MM.1S (cell line): ENCODE data around the gene ASIC2.

Experiments
- DNase-seq: peaks from one replicate; pipeline ENCODE4 v3.0.0-alpha.2; 2015
- H2AFZ ChIP-seq: fragments of 300-600 bp; sonication (generic); 2 replicates; pipeline ENCODE4 v1.6.0; 2016; ENCODE audit warnings: antibody characterized with exemption, low read length
- H3F3A ChIP-seq: fragments of 300-600 bp; sonication (generic); 2 replicates; pipeline ENCODE4 v1.6.1; 2016; ENCODE audit warnings: mild to moderate bottlenecking, antibody characterized with exemption, low read length, moderate library complexity, mixed read lengths; ENCODE audit not compliant: insufficient read depth
- H3K27ac ChIP-seq: fragments of 300-600 bp; sonication (generic); 2 replicates; pipeline ENCODE4 v1.5.1; 2016; ENCODE audit warnings: mild to moderate bottlenecking, low read length
- H3K27me3 ChIP-seq: fragments of 300-600 bp; sonication (generic); replicated peaks from 2 replicates; pipeline ENCODE4 v1.6.0; 2016; ENCODE audit warnings: low read length; ENCODE audit not compliant: insufficient read depth
- H3K36me3 ChIP-seq: fragments of 300-600 bp; sonication (generic); replicated peaks from 2 replicates; pipeline ENCODE4 v1.6.1; 2016; ENCODE audit warnings: mild to moderate bottlenecking, low read length, mixed read lengths; ENCODE audit not compliant: insufficient read depth
- H3K4me1 ChIP-seq: fragments of 300-600 bp; sonication (generic); 2 replicates; pipeline ENCODE4 v1.6.1; 2016; ENCODE audit warnings: low read length, mixed read lengths
- H3K4me2 ChIP-seq: fragments of 300-600 bp; sonication (generic); 2 replicates; pipeline ENCODE4 v1.6.0; 2016; ENCODE audit warnings: low read depth, low read length
- H3K4me3 ChIP-seq: fragments of 300-600 bp; sonication (generic); 2 replicates; pipeline ENCODE4 v1.5.1; 2016; ENCODE audit warnings: low read length, mixed read lengths
- H3K79me2 ChIP-seq: fragments of 300-600 bp; sonication (generic); 2 replicates; pipeline ENCODE4 v1.6.1; 2016; ENCODE audit warnings: mixed run types, low read length, mixed read lengths
- H3K9ac ChIP-seq: fragments of 300-600 bp; sonication (generic); 2 replicates; pipeline ENCODE4 v1.6.1; 2016; ENCODE audit warnings: low read length, mixed read lengths
- H3K9me2 ChIP-seq: fragments of 300-600 bp; sonication (generic); replicated peaks from 2 replicates; pipeline ENCODE4 v1.6.1; 2016; ENCODE audit warnings: mild to moderate bottlenecking, low read length, mixed read lengths; ENCODE audit not compliant: insufficient read depth
- H3K9me3 ChIP-seq: fragments of 300-600 bp; sonication (generic); replicated peaks from 2 replicates; pipeline ENCODE4 v1.6.1; 2016; ENCODE audit warnings: mild to moderate bottlenecking, low read length, mixed read lengths; ENCODE audit not compliant: insufficient read depth
- H4K20me1 ChIP-seq: fragments of 300-600 bp; sonication (generic); 2 replicates; pipeline ENCODE4 v1.6.1; 2016; ENCODE audit warnings: mild to moderate bottlenecking, low read length, moderate library complexity, mixed read lengths; ENCODE audit not compliant: insufficient read depth
- EZH2 ChIP-seq: fragments of 300-600 bp; sonication (generic); optimal IDR thresholded peaks from 2 replicates; pipeline ENCODE3; 2017; ENCODE audit warnings: low read depth, mild to moderate bottlenecking, antibody characterized with exemption, low read length, mixed read lengths
- EZH2phosphoT487 ChIP-seq: fragments of 300-600 bp; sonication (generic); IDR thresholded peaks from 2 replicates; pipeline ENCODE4 v1.6.1; 2018; ENCODE audit warnings: antibody characterized with exemption, low read length
- TF ChIP-seq, protein P1 (sequence below): fragments of 300-600 bp; sonication (generic); IDR thresholded peaks from 2 replicates; pipeline ENCODE4 v1.5.1; 2016; ENCODE audit warnings: antibody characterized with exemption, low read length, mixed read lengths

The ASIC2 gene

DNA sequence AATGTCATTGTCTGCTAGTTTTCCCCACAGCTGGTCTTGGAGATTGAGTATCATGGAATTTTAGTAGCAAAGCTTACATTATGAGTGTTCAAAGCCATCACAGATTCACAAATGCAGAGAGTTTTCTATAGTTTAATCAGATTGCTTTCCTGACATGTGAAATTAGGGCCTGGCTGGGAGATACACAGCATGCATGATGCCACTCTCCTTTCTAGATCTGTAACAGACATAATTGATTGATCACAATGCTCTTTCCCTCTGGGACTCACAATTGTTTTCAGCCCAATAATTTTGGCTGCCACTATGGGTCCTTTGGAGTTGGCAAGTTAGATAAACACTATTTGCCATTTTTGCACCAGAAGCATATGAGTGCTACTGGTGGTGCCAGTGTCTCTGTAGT is 168.9 kb downstream of the ASIC2 start:
- Histone ChIP-seq H3K9me2 (no peaks in the 10 kb centered on the region), H3K4me2 (no peak overlapping the region), H3F3A (no peaks in the 10 kb centered on the region), H3K4me1 (no peaks in the 10 kb centered on the region), H2AFZ (no peak overlapping the region), H3K9ac (no peak overlapping the region), H3K27me3 (peaks cover 5% of the 10 kb centered on the region; the same call in 1 of the 2 replicates), H3K9me3 (no peaks in the 10 kb centered on the region), H3K36me3 (no peaks in the 10 kb centered on the region), H3K79me2 (no peaks in the 10 kb centered on the region), H3K4me3 (no peak overlapping the region), H3K27ac (no peak overlapping the region), H4K20me1 (no peaks in the 10 kb centered on the region)
- TF ChIP-seq, protein P1, sequence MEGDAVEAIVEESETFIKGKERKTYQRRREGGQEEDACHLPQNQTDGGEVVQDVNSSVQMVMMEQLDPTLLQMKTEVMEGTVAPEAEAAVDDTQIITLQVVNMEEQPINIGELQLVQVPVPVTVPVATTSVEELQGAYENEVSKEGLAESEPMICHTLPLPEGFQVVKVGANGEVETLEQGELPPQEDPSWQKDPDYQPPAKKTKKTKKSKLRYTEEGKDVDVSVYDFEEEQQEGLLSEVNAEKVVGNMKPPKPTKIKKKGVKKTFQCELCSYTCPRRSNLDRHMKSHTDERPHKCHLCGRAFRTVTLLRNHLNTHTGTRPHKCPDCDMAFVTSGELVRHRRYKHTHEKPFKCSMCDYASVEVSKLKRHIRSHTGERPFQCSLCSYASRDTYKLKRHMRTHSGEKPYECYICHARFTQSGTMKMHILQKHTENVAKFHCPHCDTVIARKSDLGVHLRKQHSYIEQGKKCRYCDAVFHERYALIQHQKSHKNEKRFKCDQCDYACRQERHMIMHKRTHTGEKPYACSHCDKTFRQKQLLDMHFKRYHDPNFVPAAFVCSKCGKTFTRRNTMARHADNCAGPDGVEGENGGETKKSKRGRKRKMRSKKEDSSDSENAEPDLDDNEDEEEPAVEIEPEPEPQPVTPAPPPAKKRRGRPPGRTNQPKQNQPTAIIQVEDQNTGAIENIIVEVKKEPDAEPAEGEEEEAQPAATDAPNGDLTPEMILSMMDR = no peak
- TF ChIP-seq EZH2phosphoT487 (no peak), EZH2 (no peak)
- no peak for DNase-seq

DNA sequence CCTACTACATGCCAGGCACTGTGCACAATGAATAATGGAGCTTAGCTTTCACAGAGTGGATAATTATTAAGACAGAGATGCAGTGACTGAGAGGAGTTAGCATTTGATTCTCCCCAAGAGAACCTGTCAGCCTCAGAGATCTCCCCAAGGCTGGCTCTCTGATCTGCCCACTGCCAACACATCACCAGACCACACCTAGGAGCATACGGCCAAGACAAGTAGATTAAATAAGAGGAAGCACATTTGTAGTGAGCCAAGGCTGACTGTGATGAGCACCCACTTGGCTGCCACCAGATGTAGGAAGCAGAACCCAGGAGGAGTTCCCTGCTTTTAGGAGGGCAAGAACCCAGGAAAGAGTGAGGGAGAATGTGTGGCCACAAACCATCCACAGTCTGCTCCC is 171.3 kb downstream of the ASIC2 start:
- no peaks in the 10 kb centered on the region for H3K79me2 ChIP-seq
- no peaks in the 10 kb centered on the region for H3F3A ChIP-seq
- H3K27me3 ChIP-seq = 0 out of 2 replicates have a peak, but pooled peaks cover 5% of the 10 kb centered on the region
- H2AFZ ChIP-seq = no peak overlapping the region
- no peaks in the 10 kb centered on the region for H3K9me2 ChIP-seq
- H3K4me2 ChIP-seq = no peak overlapping the region
- no peaks in the 10 kb centered on the region for H3K4me1 ChIP-seq
- no peaks in the 10 kb centered on the region for H3K9me3 ChIP-seq
- TF ChIP-seq EZH2 (no peak), EZH2phosphoT487 (no peak)
- TF ChIP-seq, protein P1 = no peak
- no peak for DNase-seq
- no peak overlapping the region for H3K27ac ChIP-seq
- H4K20me1 ChIP-seq = no peaks in the 10 kb centered on the region
- no peak overlapping the region for H3K4me3 ChIP-seq
- H3K9ac ChIP-seq = no peak overlapping the region
- H3K36me3 ChIP-seq = no peaks in the 10 kb centered on the region

DNA sequence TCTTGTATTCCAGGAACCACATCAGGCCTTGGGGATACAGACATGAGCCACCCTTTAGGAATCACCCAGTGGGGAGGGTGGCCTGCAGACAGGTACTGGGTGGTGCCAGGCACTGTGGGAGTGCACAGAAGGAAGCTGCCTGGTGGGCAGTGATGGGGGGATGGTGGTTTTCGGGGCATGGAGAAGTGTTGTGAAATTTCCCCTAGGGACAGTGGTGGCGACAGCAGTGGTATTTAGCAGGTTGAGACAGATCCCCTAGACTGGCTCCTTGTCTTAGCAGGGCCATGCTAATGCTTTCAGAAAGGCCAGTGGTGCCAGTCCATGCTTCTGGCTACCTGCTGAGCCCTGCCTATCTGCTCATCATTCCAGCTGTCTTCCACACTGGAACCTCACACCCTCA is 171.8 kb downstream of the ASIC2 start:
- no peak overlapping the region for H3K4me3 ChIP-seq

More for the DNA sequence above, 171.8 kb downstream of the ASIC2 start:
- Histone ChIP-seq H3K9me2 (no peaks in the 10 kb centered on the region), H4K20me1 (no peaks in the 10 kb centered on the region), H3K4me1 (no peaks in the 10 kb centered on the region), H3K36me3 (no peaks in the 10 kb centered on the region), H3K9ac (no peak overlapping the region), H3F3A (no peaks in the 10 kb centered on the region), H2AFZ (no peak overlapping the region), H3K27me3 (0 out of 2 replicates have a peak, but pooled peaks cover 5% of the 10 kb centered on the region), H3K4me2 (no peak overlapping the region), H3K27ac (no peak overlapping the region), H3K9me3 (no peaks in the 10 kb centered on the region), H3K79me2 (no peaks in the 10 kb centered on the region)
- no peak for DNase-seq
- no peak for TF ChIP-seq EZH2
- TF ChIP-seq EZH2phosphoT487 = no peak
- TF ChIP-seq, protein P1 = no peak
